ENCODE results near the gene ANTXR1. TPM values are rescaled to one million over a fixed set of nuclear protein-coding genes. Genes with fewer than 3 reads are reported as not detected.

Gene ANTXR1
- total and polyA plus RNA-seq, 2 donors (not counting 3 experiments of a cell fraction or from before 2014, with no cell fraction given), result 4.2 to 17.3 TPM

GRCh38 chr2:69184224-69184623 is 171.2 kb downstream of the ANTXR1 start:
- DNase-seq (ENCODE audit: low read depth, low spot score), result no peak

More at GRCh38 chr2:69184224-69184623, 171.2 kb downstream of the ANTXR1 start:
- dilution Hi-C loops (cut with MboI; ENCODE audit: extremely low pct_ligation_motif_present, low sequenced_read_pairs) (no loop called here), intact Hi-C loops (cut with micrococcal nuclease) (no loop called here)
- no peaks in the 10 kb centered on the region for H3K4me1 ChIP-seq (ENCODE audit: control insufficient read depth, extremely low read depth, insufficient read depth, low read length)
- H3K79me2 ChIP-seq (ENCODE audit: control insufficient read depth, insufficient read depth, low read length), result no peaks in the 10 kb centered on the region
- ChIA-PET CTCF (no interaction called here), POLR2A (no interaction called here)
- no peaks in the 10 kb centered on the region for H4K20me1 ChIP-seq (replicated peaks; ENCODE audit: control insufficient read depth, extremely low read depth, insufficient read depth, low read length)
- no peak overlapping the region for H3K27ac ChIP-seq (ENCODE audit: insufficient read depth, low read depth, low read length)
- BruUV-seq (replicated peaks), result no TSS peak
- no peak overlapping the region for H2AFZ ChIP-seq (ENCODE audit: low read depth, low read length)
- no peak overlapping the region for H3K4me3 ChIP-seq (replicated peaks in 1 of 3; ENCODE audit: insufficient read depth in 1 of 3, low read depth in 1 of 3, low read length in 3 of 3)
- H3K36me3 ChIP-seq (ENCODE audit: control insufficient read depth in 2 of 2, extremely low read depth in 1 of 2, insufficient read depth in 2 of 2, low read length in 2 of 2), result no peaks in the 10 kb centered on the region
- H3K9me3 ChIP-seq (replicated peaks; ENCODE audit: control insufficient read depth, insufficient read depth, low read length), result no peaks in the 10 kb centered on the region
- FAIRE-seq, result no peak
- H3K27me3 ChIP-seq (ENCODE audit: control insufficient read depth in 2 of 2, insufficient read depth in 2 of 2, low read length in 2 of 2), result no peaks in the 10 kb centered on the region
- H3K9ac ChIP-seq (replicated peaks; ENCODE audit: extremely low read depth, insufficient read depth, low read length), result no peak overlapping the region
- TF ChIP-seq, protein P1, sequence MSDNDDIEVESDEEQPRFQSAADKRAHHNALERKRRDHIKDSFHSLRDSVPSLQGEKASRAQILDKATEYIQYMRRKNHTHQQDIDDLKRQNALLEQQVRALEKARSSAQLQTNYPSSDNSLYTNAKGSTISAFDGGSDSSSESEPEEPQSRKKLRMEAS (IDR thresholded peaks at IDR 0.05; ENCODE audit: insufficient read depth, insufficient read length), result no peak
- TF ChIP-seq, protein P2, sequence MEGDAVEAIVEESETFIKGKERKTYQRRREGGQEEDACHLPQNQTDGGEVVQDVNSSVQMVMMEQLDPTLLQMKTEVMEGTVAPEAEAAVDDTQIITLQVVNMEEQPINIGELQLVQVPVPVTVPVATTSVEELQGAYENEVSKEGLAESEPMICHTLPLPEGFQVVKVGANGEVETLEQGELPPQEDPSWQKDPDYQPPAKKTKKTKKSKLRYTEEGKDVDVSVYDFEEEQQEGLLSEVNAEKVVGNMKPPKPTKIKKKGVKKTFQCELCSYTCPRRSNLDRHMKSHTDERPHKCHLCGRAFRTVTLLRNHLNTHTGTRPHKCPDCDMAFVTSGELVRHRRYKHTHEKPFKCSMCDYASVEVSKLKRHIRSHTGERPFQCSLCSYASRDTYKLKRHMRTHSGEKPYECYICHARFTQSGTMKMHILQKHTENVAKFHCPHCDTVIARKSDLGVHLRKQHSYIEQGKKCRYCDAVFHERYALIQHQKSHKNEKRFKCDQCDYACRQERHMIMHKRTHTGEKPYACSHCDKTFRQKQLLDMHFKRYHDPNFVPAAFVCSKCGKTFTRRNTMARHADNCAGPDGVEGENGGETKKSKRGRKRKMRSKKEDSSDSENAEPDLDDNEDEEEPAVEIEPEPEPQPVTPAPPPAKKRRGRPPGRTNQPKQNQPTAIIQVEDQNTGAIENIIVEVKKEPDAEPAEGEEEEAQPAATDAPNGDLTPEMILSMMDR (IDR thresholded peaks at IDR 0.05; ENCODE audit: extremely low read depth in 1 of 2, insufficient read depth in 1 of 2, low read depth in 1 of 2, low read length in 2 of 2), result no peak
- TF ChIP-seq EZH2 (IDR thresholded peaks at IDR 0.05; ENCODE audit: borderline replicate concordance, low read depth, low read length, severe bottlenecking) (no peak), MYC (IDR thresholded peaks at IDR 0.05; ENCODE audit: low read depth, low read length) (no peak), JUN (IDR thresholded peaks at IDR 0.05; ENCODE audit: borderline replicate concordance, insufficient read depth, insufficient read length, low read depth) (no peak), GATA2 (IDR thresholded peaks at IDR 0.05; ENCODE audit: insufficient read depth, insufficient read length, low read depth, low read length) (no peak), FOS (IDR thresholded peaks at IDR 0.05; ENCODE audit: borderline replicate concordance, insufficient read depth, low read length) (no peak), POLR2AphosphoS5 (IDR thresholded peaks at IDR 0.05; ENCODE audit: insufficient read depth, low read depth, low read length) (no peak), POLR2A (IDR thresholded peaks at IDR 0.05; ENCODE audit: low read depth, low read length) (no peak)
- no peak overlapping the region for H3K4me2 ChIP-seq (ENCODE audit: insufficient read depth, low read length)
- H3K9me1 ChIP-seq (replicated peaks; ENCODE audit: control insufficient read depth, extremely low read depth, insufficient read depth, low read length), result no peaks in the 10 kb centered on the region
